GM23248 (cell line): Measurements from ENCODE around the gene SNX19. TPM values are rescaled to one million over a fixed set of nuclear protein-coding genes. Genes with fewer than 3 reads are reported as not detected.

ENCODE experiments used
- DNase-seq: peaks from one replicate; pipeline ENCODE4 v3.0.0-alpha.2; 2015
- H2AFZ ChIP-seq: fragments of 200-600 bp; sonication (generic); 2 replicates; pipeline ENCODE4 v1.6.1; 2016; ENCODE audit warnings: antibody characterized with exemption
- H3F3A ChIP-seq: fragments of 200-600 bp; sonication (generic); 2 replicates; pipeline ENCODE4 v1.6.1; 2016; ENCODE audit warnings: mild to moderate bottlenecking, antibody characterized with exemption, mixed run types; ENCODE audit not compliant: insufficient read depth
- H3K27ac ChIP-seq: fragments of 200-600 bp; sonication (generic); 2 replicates; pipeline ENCODE4 v1.5.1; 2016; ENCODE audit warnings: mild to moderate bottlenecking
- H3K27me3 ChIP-seq: fragments of 200-600 bp; sonication (generic); replicated peaks from 2 replicates; pipeline ENCODE4 v1.6.1; 2016; ENCODE audit warnings: mild to moderate bottlenecking; ENCODE audit not compliant: insufficient read depth
- H3K36me3 ChIP-seq: fragments of 200-600 bp; sonication (generic); 2 replicates; pipeline ENCODE4 v1.6.1; 2016; ENCODE audit warnings: low read depth, mild to moderate bottlenecking
- H3K4me1 ChIP-seq: fragments of 200-600 bp; sonication (generic); 2 replicates; pipeline ENCODE4 v1.6.1; 2016; ENCODE audit warnings: mild to moderate bottlenecking; ENCODE audit not compliant: insufficient read depth
- H3K4me2 ChIP-seq: fragments of 200-600 bp; sonication (generic); one replicate; pipeline ENCODE4 v1.6.1; 2016; ENCODE audit warnings: mild to moderate bottlenecking; ENCODE audit not compliant: unreplicated experiment
- H3K4me3 ChIP-seq: fragments of 200-600 bp; sonication (generic); 2 replicates; pipeline ENCODE4 v1.5.1; 2016; ENCODE audit warnings: mild to moderate bottlenecking
- H3K79me2 ChIP-seq: fragments of 200-600 bp; sonication (generic); 2 replicates; pipeline ENCODE4 v1.6.1; 2016; ENCODE audit warnings: mild to moderate bottlenecking; ENCODE audit not compliant: insufficient read depth
- H3K9ac ChIP-seq: fragments of 200-600 bp; sonication (generic); 2 replicates; pipeline ENCODE4 v1.6.1; 2016; ENCODE audit warnings: mild to moderate bottlenecking
- H3K9me2 ChIP-seq: fragments of 200-600 bp; sonication (generic); 2 replicates; pipeline ENCODE4 v1.6.1; 2016; ENCODE audit warnings: mixed run types, mild to moderate bottlenecking, moderate library complexity; ENCODE audit not compliant: insufficient read depth
- H3K9me3 ChIP-seq: fragments of 200-600 bp; sonication (generic); one replicate; pipeline ENCODE4 v1.6.1; 2017; ENCODE audit warnings: low read depth
- H4K20me1 ChIP-seq: fragments of 200-600 bp; sonication (generic); 2 replicates; pipeline ENCODE4 v1.6.0; 2016; ENCODE audit not compliant: insufficient read depth
- EZH2 ChIP-seq: fragments of 200-600 bp; sonication (generic); IDR thresholded peaks from 2 replicates; pipeline ENCODE4 v1.6.1; 2018; ENCODE audit warnings: antibody characterized with exemption, mild to moderate bottlenecking; ENCODE audit not compliant: insufficient read depth, poor library complexity, severe bottlenecking
- EZH2phosphoT487 ChIP-seq: fragments of 200-600 bp; sonication (generic); IDR thresholded peaks from 2 replicates; pipeline ENCODE4 v1.6.1; 2018; ENCODE audit warnings: antibody characterized with exemption, moderate library complexity, mild to moderate bottlenecking, low read depth; ENCODE audit not compliant: insufficient read depth
- WGBS, 2 experiments: methylation state at CpG; one replicate each; pipeline ENCODE4 v1.1.6; 2015 to 2017; ENCODE audit warnings: low lambda C conversion rate in 2 of 2, low coverage in 1 of 2; ENCODE audit errors: missing lambda C conversion rate in 2 of 2; 5-methylcytosine and 5-hydroxymethylcytosine counted together
- in situ Hi-C: fragments of 300-500 bp; cut with MboI; formaldehyde crosslinking; loops from 2 replicates; pipeline ENCODE4 v1.15.0; 2020
- polyA plus RNA-seq: library from polyadenylated mRNA; unstranded; fragments of >200 nt; fragmentation: Nextera tagmentation; extraction: Ambion mirVana; gene quantifications from 2 replicates; pipeline ENCODE4 v1.2.1, GENCODE V29; 2016
- total RNA-seq: library from RNA; depleted of rRNA; stranded (reverse); fragments of >200 nt; shearing (Covaris generic); gene quantifications from 2 replicates; pipeline ENCODE4 v1.2.3, GENCODE V29; 2014

SNX19 gene
- total and polyA plus RNA-seq, 2 experiments from 2014 or later, result 40.3 to 81.9 TPM

DNA sequence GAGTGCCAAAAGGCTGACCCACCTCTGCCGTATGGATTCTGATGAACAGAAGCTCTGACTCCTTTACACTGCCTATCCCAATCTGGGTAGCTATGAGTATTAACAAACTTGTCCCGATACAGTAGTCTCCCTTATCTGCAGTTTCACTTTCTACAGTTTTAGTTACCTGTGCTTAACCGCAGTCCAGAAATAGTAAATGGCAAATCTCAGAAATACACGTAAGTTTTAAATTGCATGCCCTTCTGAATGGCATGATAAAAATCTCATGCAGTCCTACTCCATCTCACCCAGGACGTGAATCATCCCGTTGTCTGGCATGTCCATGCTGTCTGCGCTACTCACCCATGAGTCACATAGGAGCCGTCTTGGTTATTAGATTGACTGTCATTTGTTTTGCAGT lies 68.8 kb downstream of the SNX19 start:
- 1 to 3% methylated on average over 8 of the region's 8 CpGs for WGBS, 2 experiments
- H3K27me3 ChIP-seq, result no peaks in the 10 kb centered on the region
- H3K27ac ChIP-seq, result peak overlapping the region; percentile 79
- peak overlapping the region; percentile 53 for H3K4me3 ChIP-seq
- no peaks in the 10 kb centered on the region for H3K9me2 ChIP-seq
- H3F3A ChIP-seq, result peaks cover 41% of the 10 kb centered on the region
- DNase-seq, result peak; percentile 95
- in situ Hi-C loops, result no loop called here
- peak overlapping the region; percentile 77 for H3K4me2 ChIP-seq
- peak overlapping the region; percentile 48 for H3K9ac ChIP-seq
- H2AFZ ChIP-seq, result no peak overlapping the region
- no peaks in the 10 kb centered on the region for H3K9me3 ChIP-seq
- H3K4me1 ChIP-seq, result peaks cover 44% of the 10 kb centered on the region
- no peaks in the 10 kb centered on the region for H3K79me2 ChIP-seq
- H4K20me1 ChIP-seq, result no peaks in the 10 kb centered on the region
- TF ChIP-seq EZH2phosphoT487 (no peak), EZH2 (no peak)
- H3K36me3 ChIP-seq, result no peaks in the 10 kb centered on the region

DNA sequence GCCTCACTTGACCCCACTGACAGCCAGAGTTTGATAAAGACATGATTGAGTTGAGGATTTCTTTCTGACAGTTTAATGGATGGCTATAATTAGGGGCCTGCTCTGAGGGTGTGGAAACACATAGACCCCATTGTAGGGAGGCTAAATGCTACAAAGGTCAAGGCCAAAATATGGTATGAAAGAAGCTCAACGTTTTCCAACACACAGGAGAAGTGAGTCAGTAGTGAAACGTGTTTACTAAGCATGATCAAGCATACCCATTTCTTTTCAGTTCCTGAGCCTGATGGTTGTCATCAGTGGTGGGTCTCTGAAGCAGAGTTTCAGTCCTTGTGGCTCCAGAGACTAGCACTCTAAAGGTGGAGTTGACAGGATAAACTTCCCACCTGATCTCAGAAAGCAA lies 69.7 kb downstream of the SNX19 start:
- Histone ChIP-seq H2AFZ (peak overlapping the region; percentile 19; the same call in 1 of the 2 replicates), H3K9ac (peak overlapping the region; percentile 48), H3K4me2 (peak overlapping the region; percentile 77), H3K4me3 (no peak overlapping the region), H3K79me2 (no peaks in the 10 kb centered on the region), H3K36me3 (no peaks in the 10 kb centered on the region), H3K9me2 (no peaks in the 10 kb centered on the region), H3K27ac (peak overlapping the region; percentile 79), H3K4me1 (peaks cover 44% of the 10 kb centered on the region), H3K27me3 (no peaks in the 10 kb centered on the region), H3F3A (peaks cover 41% of the 10 kb centered on the region), H3K9me3 (no peaks in the 10 kb centered on the region), H4K20me1 (no peaks in the 10 kb centered on the region)
- in situ Hi-C loops, result no loop called here
- peak; percentile 64 for DNase-seq
- TF ChIP-seq EZH2, result no peak
- WGBS, 2 experiments, result 0 to 2% methylated on average over 2 of the region's 2 CpGs

DNA sequence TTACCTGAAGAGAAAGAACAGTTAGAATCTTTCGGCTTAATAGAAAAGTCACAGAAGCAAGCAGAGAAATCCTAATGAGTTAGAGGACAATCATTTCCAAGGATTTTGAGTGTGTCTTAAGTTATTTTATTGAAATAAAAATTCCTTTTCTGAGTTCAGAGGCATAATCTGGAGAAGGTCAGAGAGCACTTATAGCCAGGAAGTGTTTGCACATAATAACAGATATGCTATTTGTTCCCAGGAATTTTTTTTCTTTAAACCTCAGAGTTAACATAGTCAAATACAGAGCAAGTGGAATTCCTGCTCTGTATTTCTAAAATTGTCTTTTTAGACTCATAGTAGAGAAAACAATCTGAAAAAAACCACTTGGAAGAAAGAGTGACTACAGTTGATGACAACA lies 74.3 kb downstream of the SNX19 start:
- Histone ChIP-seq H2AFZ (no peak overlapping the region), H3K4me1 (peaks cover 33% of the 10 kb centered on the region), H3F3A (peaks cover 8% of the 10 kb centered on the region), H4K20me1 (no peaks in the 10 kb centered on the region), H3K9me3 (no peaks in the 10 kb centered on the region), H3K9ac (no peak overlapping the region), H3K9me2 (no peaks in the 10 kb centered on the region), H3K36me3 (no peaks in the 10 kb centered on the region), H3K4me2 (no peak overlapping the region), H3K27me3 (no peaks in the 10 kb centered on the region), H3K27ac (no peak overlapping the region), H3K79me2 (no peaks in the 10 kb centered on the region), H3K4me3 (no peak overlapping the region)
- in situ Hi-C loops, result no loop called here
- DNase-seq, result no peak
- TF ChIP-seq EZH2phosphoT487 (no peak), EZH2 (no peak)
- WGBS, 2 experiments, result 94 to 100% methylated on average over 1 of the region's 1 CpG

DNA sequence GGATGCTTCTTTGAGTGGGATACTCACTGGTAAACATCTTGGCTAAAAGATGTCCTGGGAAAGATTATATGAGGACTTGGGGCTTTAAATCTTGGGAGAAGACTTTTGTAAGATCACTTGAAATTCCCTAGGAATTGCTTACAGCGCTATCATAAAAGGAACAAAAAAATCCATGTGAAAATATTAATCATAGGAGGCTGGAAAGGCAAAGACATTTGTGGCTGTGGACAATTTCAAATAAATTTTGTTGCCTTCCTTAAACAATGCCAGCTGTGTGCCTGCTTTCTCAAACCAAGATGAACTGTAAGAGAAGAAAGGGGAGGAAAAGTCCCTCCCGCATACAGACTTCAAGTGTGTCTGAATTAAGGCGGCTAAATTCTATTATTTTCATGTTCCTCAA lies 75.6 kb downstream of the SNX19 start:
- H3K79me2 ChIP-seq, result no peaks in the 10 kb centered on the region
- no peaks in the 10 kb centered on the region for H3K9me2 ChIP-seq
- H3K9ac ChIP-seq, result no peak overlapping the region
- H3K4me2 ChIP-seq, result peak overlapping the region; percentile 50
- in situ Hi-C loops, result no loop called here
- no peak for DNase-seq
- no peak overlapping the region for H3K27ac ChIP-seq
- no peak overlapping the region for H3K4me3 ChIP-seq
- no peaks in the 10 kb centered on the region for H3K27me3 ChIP-seq
- H2AFZ ChIP-seq, result 0 out of 2 replicates have a peak overlapping the region, but pooled peaks have one; percentile 30
- H3K9me3 ChIP-seq, result no peaks in the 10 kb centered on the region
- H3K36me3 ChIP-seq, result no peaks in the 10 kb centered on the region
- peaks cover 20% of the 10 kb centered on the region for H3K4me1 ChIP-seq
- no peak for TF ChIP-seq EZH2
- no peak for TF ChIP-seq EZH2phosphoT487
- no peaks in the 10 kb centered on the region for H4K20me1 ChIP-seq
- H3F3A ChIP-seq, result no peaks in the 10 kb centered on the region
- WGBS, 2 experiments, result 22 to 27% methylated on average over 3 of the region's 3 CpGs
